Naive thymus-derived CD8-positive, alpha-beta T cell (primary cell): Measurements from ENCODE around the gene SLC16A11. TPM values are rescaled to one million over a fixed set of nuclear protein-coding genes. Genes with fewer than 3 reads are reported as not detected.
A peak's percentile ranks its signal among the peaks of the same experiment; 100 is the strongest.
"Not testable (repeated sequence)": the region's sequence is repeated elsewhere in the genome, so short reads cannot be mapped to it uniquely, and the experiment has no call there.

Experiments used
- ATAC-seq, 2 donors: fragments of 150-1000 bp; cut with Tn5 transposase in 1 of 2; sonication (Bioruptor Pico), chemical (Tn5 transposase) in 1 of 2; 1 replicate in 1 of 2; 2 replicates in 1 of 2; pipeline ENCODE4 v1.10.0; 2021; ENCODE audit warnings: mild to moderate bottlenecking in 2 of 2, moderate library complexity in 2 of 2
- POLR2A ChIA-PET: fragments of 350-600 bp; sonication (Branson Sonifier 250); formaldehyde crosslinking; loops from one replicate; lab custom pipeline; 2021; ENCODE audit warnings: antibody characterized with exemption; lab: Charles Lee
- DNase-seq, 10 donors: peaks; one replicate each; pipeline versions ENCODE4 v3.0.0 to v3.0.0-alpha.2; 2020 to 2022
- H3K27ac Mint-ChIP-seq, 10 donors: one replicate each; pipeline ENCODE4 v1.8.0; 2020 to 2022; ENCODE audit warnings: mild to moderate bottlenecking in 10 of 10, mixed read lengths in 10 of 10, moderate library complexity in 4 of 10, inconsistent platforms in 1 of 10
- H3K27me3 Mint-ChIP-seq, 5 donors: one replicate each; pipeline ENCODE4 v1.8.0; 2021 to 2022; ENCODE audit warnings: mixed read lengths in 5 of 5
- H3K36me3 Mint-ChIP-seq, 3 donors: one replicate each; pipeline ENCODE4 v1.8.0; 2020 to 2022; ENCODE audit warnings: mixed read lengths in 3 of 3, mild to moderate bottlenecking in 2 of 3, inconsistent platforms in 1 of 3
- H3K4me1 Mint-ChIP-seq, 4 donors: one replicate each; pipeline ENCODE4 v1.8.0; 2021 to 2022; ENCODE audit warnings: mixed read lengths in 4 of 4
- H3K4me3 Mint-ChIP-seq, 10 donors: one replicate each; pipeline ENCODE4 v1.8.0; 2020 to 2022; ENCODE audit warnings: mild to moderate bottlenecking in 10 of 10, mixed read lengths in 10 of 10, moderate library complexity in 6 of 10, inconsistent platforms in 1 of 10
- H3K9me3 Mint-ChIP-seq, 9 donors: one replicate each; pipeline ENCODE4 v1.8.0; 2020 to 2022; ENCODE audit warnings: mixed read lengths in 9 of 9, mild to moderate bottlenecking in 3 of 9, inconsistent platforms in 1 of 9, moderate library complexity in 1 of 9
- polyA plus RNA-seq, 3 donors: library from polyadenylated mRNA; unstranded; fragments of 300-500 nt; fragmentation: Illumina TruSeq; gene quantifications; one replicate each; pipeline ENCODE4 v1.2.3, GENCODE V29; 2021
- total RNA-seq, 8 experiments: library from RNA in 2 of 8; stranded (reverse) in 2 of 8; gene quantifications; one replicate each; pipeline ENCODE4 v1.2.3 and lab custom pipeline; 2021 to 2026

Gene SLC16A11
- total and polyA plus RNA-seq, 5 experiments from 2014 or later: 2.0 to 3.5 (median 2.2) TPM

- Mint-ChIP-seq H3K4me3 (peak overlapping the region in 1 of 10 donors; percentile 50), H3K27me3 (no peaks in the 10 kb centered on the region), H3K27ac (peak overlapping the region in 1 of 10 donors; percentile 79), H3K4me1 (peaks cover 8 to 29% (median 21%) of the 10 kb centered on the region in 4 donors), H3K9me3 (no peaks in the 10 kb centered on the region), H3K36me3 (no peaks in the 10 kb centered on the region)
- no peak for ATAC-seq
- no peak for DNase-seq
- POLR2A ChIA-PET: interaction anchor here (1.0 kb wide), 1 partner anchor 22 kb away, joined by 3 read pairs; no protein-coding TSS in a partner anchor
Observed at GRCh38 chr17:7077911-7078546, 34.1 kb upstream of the SLC16A11 start.

GRCh38 chr17:7074931-7075330 lies 31.0 kb upstream of the SLC16A11 start:
- POLR2A ChIA-PET: interaction anchor here (0.6 kb wide), 1 partner anchor 15 kb away, joined by 3 read pairs; no protein-coding TSS in a partner anchor
- H3K4me3 Mint-ChIP-seq: no peak overlapping the region

GRCh38 chr17:7072406-7072805 lies 28.5 kb upstream of the SLC16A11 start:
- peak overlapping the region in 1 of 10 donors; percentile 79 for H3K27ac Mint-ChIP-seq

More at GRCh38 chr17:7074931-7075330, 31.0 kb upstream of the SLC16A11 start:
- Mint-ChIP-seq H3K27ac (peak overlapping the region in 1 of 10 donors; percentile 54), H3K27me3 (no peaks in the 10 kb centered on the region), H3K4me1 (peaks cover 0 to 3% (median under 1%) of the 10 kb centered on the region in 4 donors), H3K9me3 (no peaks in the 10 kb centered on the region), H3K36me3 (no peaks in the 10 kb centered on the region)
- DNase-seq (no peak), ATAC-seq (no peak)

GRCh38 chr17:7070712-7071111 lies 26.8 kb upstream of the SLC16A11 start:
- H3K36me3 Mint-ChIP-seq: peaks cover 0 to 12% (median 11%) of the 10 kb centered on the region in 3 donors
- peaks cover 0 to 2% (median 0%) of the 10 kb centered on the region in 4 donors for H3K4me1 Mint-ChIP-seq
- ATAC-seq (no peak), DNase-seq (no peak)
- peaks cover 0 to under 1% (median 0%) of the 10 kb centered on the region in 5 donors for H3K27me3 Mint-ChIP-seq
- peaks cover 9 to 30% (median 16%) of the 10 kb centered on the region in 9 donors for H3K9me3 Mint-ChIP-seq
- POLR2A ChIA-PET: interaction anchor here (0.7 kb wide), 1 partner anchor 12 kb away, joined by 3 read pairs; no protein-coding TSS in a partner anchor
- H3K27ac Mint-ChIP-seq: no peak overlapping the region
- no peak overlapping the region for H3K4me3 Mint-ChIP-seq

More at GRCh38 chr17:7072406-7072805, 28.5 kb upstream of the SLC16A11 start:
- POLR2A ChIA-PET: no interaction called here
- no peak overlapping the region for H3K4me3 Mint-ChIP-seq
- H3K27me3 Mint-ChIP-seq: no peaks in the 10 kb centered on the region
- H3K36me3 Mint-ChIP-seq: peaks cover 0 to 12% (median 10%) of the 10 kb centered on the region in 3 donors
- no peak for ATAC-seq
- H3K9me3 Mint-ChIP-seq: peaks cover 7 to 19% (median 16%) of the 10 kb centered on the region in 9 donors
- peaks cover 0 to 2% (median under 1%) of the 10 kb centered on the region in 4 donors for H3K4me1 Mint-ChIP-seq
- no peak for DNase-seq

GRCh38 chr17:7068268-7068667 lies 24.4 kb upstream of the SLC16A11 start:
- peaks cover 0 to 2% (median 0%) of the 10 kb centered on the region in 4 donors for H3K4me1 Mint-ChIP-seq
- ATAC-seq (no peak), DNase-seq (no peak)
- no peak overlapping the region for H3K27ac Mint-ChIP-seq
- H3K36me3 Mint-ChIP-seq: peaks cover 0 to 12% (median 11%) of the 10 kb centered on the region in 3 donors
- H3K27me3 Mint-ChIP-seq: peaks cover 2 to 15% (median 8%) of the 10 kb centered on the region in 5 donors
- H3K4me3 Mint-ChIP-seq: no peak overlapping the region
- H3K9me3 Mint-ChIP-seq: peaks cover 9 to 30% (median 16%) of the 10 kb centered on the region in 9 donors
- POLR2A ChIA-PET: no interaction called here

GRCh38 chr17:7067198-7067597 lies 23.3 kb upstream of the SLC16A11 start:
- Mint-ChIP-seq H3K4me3 (no peak overlapping the region), H3K4me1 (no peaks in the 10 kb centered on the region), H3K27me3 (peaks cover 3 to 19% (median 12%) of the 10 kb centered on the region in 5 donors)

GRCh38 chr17:7064261-7064660 lies 20.4 kb upstream of the SLC16A11 start:
- ATAC-seq: no peak
- H3K36me3 Mint-ChIP-seq: peaks cover 0 to 12% (median 11%) of the 10 kb centered on the region in 3 donors
- H3K4me1 Mint-ChIP-seq: peaks cover 0 to 1% (median 0%) of the 10 kb centered on the region in 4 donors
- H3K27me3 Mint-ChIP-seq: peaks cover 3 to 20% (median 14%) of the 10 kb centered on the region in 5 donors
- no peak overlapping the region for H3K27ac Mint-ChIP-seq
- no peak for DNase-seq
- peaks cover 9 to 28% (median 15%) of the 10 kb centered on the region in 9 donors for H3K9me3 Mint-ChIP-seq
- POLR2A ChIA-PET: no interaction called here
- H3K4me3 Mint-ChIP-seq: no peak overlapping the region

More at GRCh38 chr17:7067198-7067597, 23.3 kb upstream of the SLC16A11 start:
- peaks cover 9 to 30% (median 16%) of the 10 kb centered on the region in 9 donors for H3K9me3 Mint-ChIP-seq
- no peak overlapping the region for H3K27ac Mint-ChIP-seq
- H3K36me3 Mint-ChIP-seq: peaks cover 0 to 12% (median 11%) of the 10 kb centered on the region in 3 donors
- DNase-seq: no peak
- ATAC-seq: no peak
- POLR2A ChIA-PET: no interaction called here

GRCh38 chr17:7063518-7064094 lies 19.7 kb upstream of the SLC16A11 start:
- DNase-seq: no peak
- peaks cover 5 to 21% (median 10%) of the 10 kb centered on the region in 9 donors for H3K9me3 Mint-ChIP-seq
- no peak overlapping the region for H3K4me3 Mint-ChIP-seq
- H3K4me1 Mint-ChIP-seq: peaks cover 0 to 1% (median 0%) of the 10 kb centered on the region in 4 donors
- H3K27me3 Mint-ChIP-seq: peaks cover 3 to 26% (median 15%) of the 10 kb centered on the region in 5 donors
- H3K27ac Mint-ChIP-seq: peak overlapping the region in 1 of 10 donors; percentile 10
- peaks cover 0 to 7% (median 7%) of the 10 kb centered on the region in 3 donors for H3K36me3 Mint-ChIP-seq
- ATAC-seq: no peak
- POLR2A ChIA-PET: no interaction called here

GRCh38 chr17:7060165-7060891 lies 16.4 kb upstream of the SLC16A11 start:
- Mint-ChIP-seq H3K36me3 (no peaks in the 10 kb centered on the region), H3K4me1 (peaks cover 0 to 1% (median 0%) of the 10 kb centered on the region in 4 donors), H3K4me3 (no peak overlapping the region), H3K9me3 (no peaks in the 10 kb centered on the region), H3K27me3 (peaks cover 3 to 28% (median 14%) of the 10 kb centered on the region in 5 donors), H3K27ac (peak overlapping the region in 2 of 10 donors; percentile 19 to 32)
- POLR2A ChIA-PET: no interaction called here
- DNase-seq (no peak), ATAC-seq (no peak)

GRCh38 chr17:7058831-7059447 lies 15.0 kb upstream of the SLC16A11 start:
- POLR2A ChIA-PET: no interaction called here
- H3K36me3 Mint-ChIP-seq: no peaks in the 10 kb centered on the region
- no peaks in the 10 kb centered on the region for H3K9me3 Mint-ChIP-seq
- peak overlapping the region in 1 of 10 donors; percentile 55 for H3K27ac Mint-ChIP-seq
- DNase-seq: no peak
- no peak for ATAC-seq
- peaks cover 0 to 1% (median 0%) of the 10 kb centered on the region in 4 donors for H3K4me1 Mint-ChIP-seq
- no peak overlapping the region for H3K4me3 Mint-ChIP-seq
- H3K27me3 Mint-ChIP-seq: peaks cover 3 to 23% (median 12%) of the 10 kb centered on the region in 5 donors

- H3K9me3 Mint-ChIP-seq: no peaks in the 10 kb centered on the region
- H3K27me3 Mint-ChIP-seq: peaks cover 0 to 9% (median 1%) of the 10 kb centered on the region in 5 donors
- H3K4me3 Mint-ChIP-seq: no peak overlapping the region
- no peaks in the 10 kb centered on the region for H3K36me3 Mint-ChIP-seq
- no peak for DNase-seq
- no peak for ATAC-seq
- POLR2A ChIA-PET: interaction anchor here (0.5 to 0.8 kb wide), 5 partner anchors 22 to 740 kb away, joined by 3 to 6 read pairs (median 5); no protein-coding TSS in a partner anchor
- H3K4me1 Mint-ChIP-seq: peaks cover 0 to 4% (median 2%) of the 10 kb centered on the region in 4 donors
- no peak overlapping the region for H3K27ac Mint-ChIP-seq
Observed at GRCh38 chr17:7056386-7056785, 12.5 kb upstream of the SLC16A11 start.

- POLR2A ChIA-PET: interaction anchor here (1.4 kb wide), 1 partner anchor 433 kb away, joined by 3 read pairs; the partner anchor contains the start of gene POLR2A
- DNase-seq, H3K4me3 Mint-ChIP-seq, ATAC-seq, H3K27me3 Mint-ChIP-seq, H3K9me3 Mint-ChIP-seq, H3K36me3 Mint-ChIP-seq: not testable (repeated sequence)
- Mint-ChIP-seq H3K27ac (peak overlapping the region in 2 of 10 donors; percentile 37 to 56), H3K4me1 (peaks cover 6 to 23% (median 18%) of the 10 kb centered on the region in 4 donors)
Observed at GRCh38 chr17:7050583-7050982, 6.7 kb upstream of the SLC16A11 start.
